ENCODE measurements around the gene DNTTIP2.
A peak's percentile ranks its signal among the peaks of the same experiment; 100 is the strongest.

GRCh38 chr1:93845538-93846205 lies 33.3 kb downstream of the DNTTIP2 start:
- TF ChIP-seq SMC3 (IDR thresholded peaks at IDR 0.05) = no peak
- no peak for TF ChIP-seq NFE2L2 (conservative IDR thresholded peaks at IDR 0.05; ENCODE audit: low read length)
- no peak for TF ChIP-seq CTCF (IDR thresholded peaks at IDR 0.05)
- TF ChIP-seq MAX (IDR thresholded peaks at IDR 0.05) = no peak
- no peak for TF ChIP-seq RAD21 (conservative IDR thresholded peaks at IDR 0.05 in 1 of 2, IDR thresholded peaks at IDR 0.05 in 1 of 2)
- no peak; the same call in 1 of the 2 replicates for TF ChIP-seq ESRRA (IDR thresholded peaks at IDR 0.05; ENCODE audit: borderline replicate concordance, low read length)
- peak; percentile 57; the same call in 1 of the 2 replicates for TF ChIP-seq BHLHE40 (IDR thresholded peaks at IDR 0.05; ENCODE audit: low read depth, low read length)
- peak in 1 of 2 experiments; percentile 38; a peak in 1 of 4 replicates for TF ChIP-seq CEBPB (IDR thresholded peaks at IDR 0.05)
- no peak for TF ChIP-seq POLR2A (IDR thresholded peaks at IDR 0.05; ENCODE audit: low read length)
- TF ChIP-seq SREBF2 (IDR thresholded peaks at IDR 0.05) = no peak

All from A549 (cell line).